HG03039 (cell line): ENCODE data around the gene GSX1.

Experiments
- ATAC-seq: cut with Tn5 transposase; IDR thresholded peaks from one replicate; pipeline ENCODE4 v1.9.1; 2021; ENCODE audit warnings: mild to moderate bottlenecking, moderate library complexity; ENCODE audit not compliant: unreplicated experiment

The GSX1 gene

GRCh38 chr13:27826379-27827353, 34.4 kb downstream of the GSX1 start:
- no peak for ATAC-seq

DNA sequence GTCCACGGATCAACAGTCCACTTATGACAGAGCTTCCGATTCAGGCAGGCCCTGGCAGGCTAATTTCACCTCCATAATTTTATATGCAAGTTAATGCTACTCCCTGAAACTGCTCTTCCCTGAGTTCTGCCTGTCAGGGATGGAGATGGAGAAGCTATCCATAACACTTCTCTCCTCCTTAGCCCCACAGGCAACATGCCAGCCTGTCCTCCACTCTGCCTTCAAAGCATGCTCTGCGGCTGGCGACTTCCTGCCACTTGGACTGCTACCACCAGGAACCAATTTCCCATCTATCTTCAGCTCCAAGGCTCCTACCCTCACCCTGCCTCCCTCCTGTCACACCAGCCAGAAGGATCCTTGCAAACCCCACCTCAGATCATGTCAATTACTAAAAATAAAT, 35.4 kb downstream of the GSX1 start:
- no peak for ATAC-seq

GRCh38 chr13:27830010-27830409, 37.7 kb downstream of the GSX1 start:
- ATAC-seq: no peak

DNA sequence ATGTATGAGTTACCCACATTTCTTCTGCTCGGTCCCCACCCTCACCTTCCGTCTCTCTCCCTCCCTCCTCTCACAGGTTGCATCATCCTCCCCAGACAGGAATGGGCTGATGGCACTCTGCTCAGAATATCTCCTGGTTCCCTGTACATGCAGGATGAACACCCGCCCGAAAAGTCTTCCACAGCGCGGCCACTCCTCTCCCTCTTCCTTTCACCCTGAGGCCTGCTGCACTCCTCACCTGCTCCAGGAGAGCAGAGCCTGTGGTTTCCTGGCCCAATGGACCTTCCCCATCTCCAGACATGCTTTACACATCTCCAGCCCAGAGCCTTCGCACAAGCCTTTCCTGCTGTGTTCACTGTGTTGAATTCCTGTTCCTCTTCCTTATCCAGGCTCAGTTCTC, 40.9 kb downstream of the GSX1 start:
- no peak for ATAC-seq

DNA sequence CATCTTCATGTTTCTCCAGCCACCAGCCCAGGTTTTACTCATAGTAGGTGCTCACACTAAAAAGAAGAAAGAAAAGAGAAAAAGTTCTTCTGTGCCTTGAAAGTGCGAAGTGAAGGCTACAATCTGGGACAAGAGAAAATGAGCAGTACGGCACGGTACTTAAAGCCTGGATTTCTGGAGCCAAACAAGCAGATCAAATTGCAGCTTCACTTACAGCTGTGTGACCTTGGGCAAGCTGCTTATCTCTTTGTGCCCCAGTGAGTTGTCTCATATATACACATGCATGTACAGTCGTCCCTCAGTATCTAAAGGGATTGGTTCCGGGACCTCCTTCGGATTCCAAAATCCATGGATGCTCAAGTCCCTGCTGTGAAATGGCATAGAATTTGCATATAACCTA, 41.8 kb downstream of the GSX1 start:
- no peak for ATAC-seq

- ATAC-seq: no peak
Measured at GRCh38 chr13:27835799-27836198, 43.5 kb downstream of the GSX1 start.

GRCh38 chr13:27839809-27840467, 47.7 kb downstream of the GSX1 start:
- ATAC-seq: no peak

DNA sequence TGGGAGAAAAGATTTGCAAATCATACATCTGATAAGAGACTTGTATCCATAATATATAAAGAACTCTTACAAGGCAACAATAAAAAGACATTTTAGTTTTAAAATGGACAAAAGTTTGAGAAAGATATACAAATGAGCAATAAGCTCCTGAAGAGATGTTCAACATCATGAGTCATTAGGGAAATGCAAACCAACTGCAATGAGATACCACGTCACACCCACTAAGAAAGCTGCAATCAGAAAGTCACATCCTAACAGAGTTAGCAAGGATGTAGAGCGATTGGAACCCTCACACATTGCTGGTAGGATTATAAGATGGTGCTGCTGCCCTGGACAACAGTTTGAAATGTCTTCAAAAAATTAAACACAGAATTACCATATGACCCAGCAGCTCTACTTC, 50.3 kb downstream of the GSX1 start:
- ATAC-seq: no peak
